Endodermal cell (in vitro differentiated cells): Measurements from ENCODE around the gene DAAM2. TPM values are rescaled to one million over a fixed set of nuclear protein-coding genes. Genes with fewer than 3 reads are reported as not detected.

Source experiments
- DNase-seq: peaks from one replicate; pipeline ENCODE4 v3.0.0-alpha.2; 2017
- H3K27ac ChIP-seq: 2 replicates; pipeline ENCODE4 v1.5.1; 2013; ENCODE audit warnings: mild to moderate bottlenecking, low read depth, low read length, moderate library complexity
- H3K27me3 ChIP-seq: 2 replicates; pipeline ENCODE4 v1.6.1; 2013; ENCODE audit warnings: mild to moderate bottlenecking, low read length, moderate library complexity; ENCODE audit not compliant: insufficient read depth, control insufficient read depth, poor library complexity, severe bottlenecking
- H3K36me3 ChIP-seq: 2 replicates; pipeline ENCODE4 v1.7.0; 2013; ENCODE audit warnings: mild to moderate bottlenecking, low read length, moderate library complexity; ENCODE audit not compliant: control insufficient read depth, insufficient read depth
- H3K4me1 ChIP-seq: one replicate; pipeline ENCODE4 v1.7.0; 2013; ENCODE audit warnings: low read length; ENCODE audit not compliant: control insufficient read depth, insufficient read depth
- H3K4me3 ChIP-seq: 2 replicates; pipeline ENCODE4 v1.5.1; 2013; ENCODE audit warnings: mild to moderate bottlenecking, low read length, moderate library complexity
- H3K9ac ChIP-seq: 2 replicates; pipeline ENCODE4 v1.6.1; 2013; ENCODE audit warnings: mild to moderate bottlenecking, low read length, moderate library complexity; ENCODE audit not compliant: poor library complexity, severe bottlenecking; ENCODE audit errors: extremely low read depth
- H3K9me3 ChIP-seq: 2 replicates; pipeline ENCODE4 v1.6.1; 2013; ENCODE audit warnings: mild to moderate bottlenecking, low read length, moderate library complexity; ENCODE audit not compliant: control insufficient read depth
- H3K27ac Mint-ChIP-seq: 2 replicates; pipeline ENCODE4 v1.8.0; 2020; ENCODE audit warnings: mixed read lengths
- H3K27me3 Mint-ChIP-seq: 2 replicates; pipeline ENCODE4 v1.8.0; 2021; ENCODE audit warnings: mild to moderate bottlenecking, mixed read lengths; ENCODE audit not compliant: insufficient read depth
- H3K36me3 Mint-ChIP-seq: 2 replicates; pipeline ENCODE4 v1.8.0; 2020; ENCODE audit warnings: low read depth, mixed read lengths
- H3K4me1 Mint-ChIP-seq: 2 replicates; pipeline ENCODE4 v1.8.0; 2020; ENCODE audit warnings: mixed read lengths
- H3K4me3 Mint-ChIP-seq: 2 replicates; pipeline ENCODE4 v1.8.0; 2020; ENCODE audit warnings: mild to moderate bottlenecking, moderate library complexity, mixed read lengths
- H3K9me3 Mint-ChIP-seq: 2 replicates; pipeline ENCODE4 v1.8.0; 2020; ENCODE audit warnings: mild to moderate bottlenecking, mixed read lengths
- WGBS, 2 experiments: methylation state at CpG; one replicate each; pipeline versions ENCODE4 v1.1.5 to v1.1.7; 2013; ENCODE audit warnings: missing lambda C conversion rate in 2 of 2, mixed read lengths in 1 of 2; ENCODE audit not compliant: insufficient coverage in 1 of 2, insufficient read length in 1 of 2; 5-methylcytosine and 5-hydroxymethylcytosine counted together
- total RNA-seq, 2 donors: library from RNA; stranded (reverse); fragmentation: NEBNext Ultra II Directional in 1 of 2; extraction: Animal tissue kit (Norgen Biotek cat#: 25700) in 1 of 2; gene quantifications; 2 replicates in 1 of 2; 3 replicates in 1 of 2; pipeline ENCODE4 v1.2.1, GENCODE V29; 2021
- TF ChIP-seq, protein P1 (sequence below): fragments of 200-600 bp; sonication (generic); conservative IDR thresholded peaks from 2 replicates; pipeline ENCODE4 v1.5.0; 2021; ENCODE audit warnings: antibody characterized with exemption, mild to moderate bottlenecking

The DAAM2 gene
- total RNA-seq, 2 donors from 2014 or later: 0.33 to 1.2 TPM

DNA sequence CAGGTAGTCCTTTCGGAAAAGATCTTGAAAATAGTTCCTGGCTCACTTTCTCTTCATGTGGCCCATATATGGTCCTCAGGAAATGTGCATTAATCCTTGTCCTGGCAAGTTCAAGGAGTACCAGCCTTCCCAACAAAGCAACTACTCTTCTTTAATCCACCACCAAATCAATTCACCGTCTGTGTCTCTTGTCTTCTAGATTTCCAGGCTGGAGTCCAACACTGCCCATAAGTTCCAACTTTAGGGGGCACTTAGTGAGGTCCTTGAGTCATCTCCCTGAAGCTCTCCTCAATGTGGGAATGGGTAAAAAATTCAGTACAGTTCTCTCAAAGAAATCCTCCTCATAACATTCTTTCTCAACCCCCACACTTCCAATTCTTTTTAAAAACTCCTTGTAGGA lies 6.9 kb upstream of the DAAM2 start:
- H3K27me3 ChIP-seq: no peaks in the 10 kb centered on the region
- WGBS, 2 experiments: 91 to 100% methylated on average over 2 of the region's 2 CpGs
- no peaks in the 10 kb centered on the region for H3K4me1 ChIP-seq
- TF ChIP-seq, protein P1, sequence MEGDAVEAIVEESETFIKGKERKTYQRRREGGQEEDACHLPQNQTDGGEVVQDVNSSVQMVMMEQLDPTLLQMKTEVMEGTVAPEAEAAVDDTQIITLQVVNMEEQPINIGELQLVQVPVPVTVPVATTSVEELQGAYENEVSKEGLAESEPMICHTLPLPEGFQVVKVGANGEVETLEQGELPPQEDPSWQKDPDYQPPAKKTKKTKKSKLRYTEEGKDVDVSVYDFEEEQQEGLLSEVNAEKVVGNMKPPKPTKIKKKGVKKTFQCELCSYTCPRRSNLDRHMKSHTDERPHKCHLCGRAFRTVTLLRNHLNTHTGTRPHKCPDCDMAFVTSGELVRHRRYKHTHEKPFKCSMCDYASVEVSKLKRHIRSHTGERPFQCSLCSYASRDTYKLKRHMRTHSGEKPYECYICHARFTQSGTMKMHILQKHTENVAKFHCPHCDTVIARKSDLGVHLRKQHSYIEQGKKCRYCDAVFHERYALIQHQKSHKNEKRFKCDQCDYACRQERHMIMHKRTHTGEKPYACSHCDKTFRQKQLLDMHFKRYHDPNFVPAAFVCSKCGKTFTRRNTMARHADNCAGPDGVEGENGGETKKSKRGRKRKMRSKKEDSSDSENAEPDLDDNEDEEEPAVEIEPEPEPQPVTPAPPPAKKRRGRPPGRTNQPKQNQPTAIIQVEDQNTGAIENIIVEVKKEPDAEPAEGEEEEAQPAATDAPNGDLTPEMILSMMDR: no peak
- no peaks in the 10 kb centered on the region for H3K4me1 Mint-ChIP-seq
- no peaks in the 10 kb centered on the region for H3K36me3 Mint-ChIP-seq
- H3K4me3 ChIP-seq: no peak overlapping the region
- DNase-seq: no peak
- H3K27ac ChIP-seq: no peak overlapping the region
- H3K4me3 Mint-ChIP-seq: no peak overlapping the region
- H3K27ac Mint-ChIP-seq: no peak overlapping the region
- H3K9me3 ChIP-seq: no peaks in the 10 kb centered on the region
- no peak overlapping the region for H3K9ac ChIP-seq
- no peaks in the 10 kb centered on the region for H3K27me3 Mint-ChIP-seq
- H3K9me3 Mint-ChIP-seq: no peaks in the 10 kb centered on the region
- no peaks in the 10 kb centered on the region for H3K36me3 ChIP-seq

DNA sequence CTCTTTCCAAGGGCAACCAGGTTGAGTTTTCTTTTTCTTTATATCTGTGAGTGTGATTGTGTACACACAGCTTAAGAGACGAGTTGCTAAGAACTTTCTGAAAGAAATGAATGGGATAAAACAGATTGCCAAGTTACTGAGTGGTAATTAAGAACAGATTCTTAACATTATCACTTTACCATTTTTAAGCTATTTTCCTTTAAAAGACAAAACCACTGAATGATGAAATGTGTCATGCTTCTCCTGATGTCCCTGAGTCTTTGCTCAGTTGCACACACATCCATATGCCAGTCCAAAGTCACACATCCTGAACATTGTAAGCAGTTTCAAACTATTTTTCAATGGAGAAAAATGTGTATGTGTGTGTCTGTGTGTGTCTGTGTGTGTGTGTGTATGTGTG lies 5.5 kb upstream of the DAAM2 start:
- peaks cover 3% of the 10 kb centered on the region for H3K27me3 Mint-ChIP-seq

DNA sequence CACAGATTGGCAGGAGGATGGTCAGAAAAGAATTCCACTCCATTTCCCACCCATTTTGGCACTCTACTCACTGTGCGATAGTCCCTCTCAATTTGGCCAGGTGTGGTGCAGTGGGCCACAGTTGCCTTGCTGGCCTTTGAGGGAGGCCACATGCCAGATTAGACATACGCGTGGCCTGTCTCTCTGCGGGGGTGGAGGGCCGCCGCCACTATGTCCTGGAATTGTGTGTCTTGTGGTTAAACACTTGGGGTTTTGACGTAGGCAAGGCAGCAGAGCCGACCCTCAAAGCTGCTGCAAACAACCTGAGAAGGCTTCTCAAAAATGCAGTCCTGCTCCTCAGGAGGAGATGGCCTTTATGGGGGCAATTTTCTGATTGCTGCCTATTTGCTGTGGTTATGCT lies 4.9 kb upstream of the DAAM2 start:
- TF ChIP-seq, protein P1: no peak
- no peaks in the 10 kb centered on the region for H3K4me1 ChIP-seq
- H3K27me3 Mint-ChIP-seq: peaks cover 3% of the 10 kb centered on the region

More for the DNA sequence above, 5.5 kb upstream of the DAAM2 start:
- Mint-ChIP-seq H3K27ac (no peak overlapping the region), H3K9me3 (no peaks in the 10 kb centered on the region), H3K4me1 (peaks cover 4% of the 10 kb centered on the region), H3K36me3 (no peaks in the 10 kb centered on the region), H3K4me3 (no peak overlapping the region)
- TF ChIP-seq, protein P1: no peak
- H3K9ac ChIP-seq: no peak overlapping the region
- H3K27me3 ChIP-seq: no peaks in the 10 kb centered on the region
- H3K9me3 ChIP-seq: no peaks in the 10 kb centered on the region
- H3K36me3 ChIP-seq: no peaks in the 10 kb centered on the region
- no CpG with 5 or more reads among the region's 1 CpG for WGBS, 2 experiments
- no peaks in the 10 kb centered on the region for H3K4me1 ChIP-seq
- no peak overlapping the region for H3K27ac ChIP-seq
- H3K4me3 ChIP-seq: no peak overlapping the region
- DNase-seq: no peak

More for the DNA sequence above, 4.9 kb upstream of the DAAM2 start:
- Mint-ChIP-seq H3K36me3 (no peaks in the 10 kb centered on the region), H3K4me3 (no peak overlapping the region), H3K4me1 (peaks cover 4% of the 10 kb centered on the region), H3K27ac (no peak overlapping the region), H3K9me3 (no peaks in the 10 kb centered on the region)
- H3K27ac ChIP-seq: no peak overlapping the region
- no peaks in the 10 kb centered on the region for H3K27me3 ChIP-seq
- H3K4me3 ChIP-seq: no peak overlapping the region
- H3K9me3 ChIP-seq: no peaks in the 10 kb centered on the region
- WGBS, 2 experiments: 82 to 93% methylated on average over 2 to 8 of the region's 8 CpGs
- no peaks in the 10 kb centered on the region for H3K36me3 ChIP-seq
- H3K9ac ChIP-seq: no peak overlapping the region
- no peak for DNase-seq
